Stimulated activated CD8-positive, alpha-beta memory T cell treated with anti-CD3 and anti-CD28 coated beads, Interleukin-7, amount 100 ng/mL, for 1 hour (primary cell): ENCODE measurements around the gene TAOK1.
"Not testable (repeated sequence)": the region's sequence is repeated elsewhere in the genome, so short reads cannot be mapped to it uniquely, and the experiment has no call there.

Experiments
- DNase-seq, 2 donors: peaks; one replicate each; pipeline ENCODE4 v3.0.0-alpha.2; 2020; ENCODE audit warnings: low read depth in 2 of 2

TAOK1 gene

GRCh38 chr17:29549177-29549923, 159.2 kb downstream of the TAOK1 start:
- no peak for DNase-seq

GRCh38 chr17:29555840-29556239, 165.7 kb downstream of the TAOK1 start:
- no peak for DNase-seq

GRCh38 chr17:29557085-29557738, 167.0 kb downstream of the TAOK1 start:
- DNase-seq: no peak

- DNase-seq: no peak
Measured at GRCh38 chr17:29557739-29558116, 167.6 kb downstream of the TAOK1 start.

- DNase-seq: not testable (repeated sequence)
Measured at GRCh38 chr17:29558139-29558538, 168.0 kb downstream of the TAOK1 start.

GRCh38 chr17:29559640-29560039, 169.5 kb downstream of the TAOK1 start:
- DNase-seq: no peak

- DNase-seq: no peak
Measured at GRCh38 chr17:29560316-29560715, 170.2 kb downstream of the TAOK1 start.

- DNase-seq: no peak
Measured at GRCh38 chr17:29561554-29562517, 171.7 kb downstream of the TAOK1 start.

GRCh38 chr17:29562615-29563014, 172.5 kb downstream of the TAOK1 start:
- DNase-seq: no peak

- DNase-seq: no peak
Measured at GRCh38 chr17:29563816-29564215, 173.7 kb downstream of the TAOK1 start.

GRCh38 chr17:29565643-29566472, 175.7 kb downstream of the TAOK1 start:
- no peak for DNase-seq

- peak in 1 of 2 donors; percentile 17 for DNase-seq
Measured at GRCh38 chr17:29566473-29567303, 176.5 kb downstream of the TAOK1 start, which contains the start of gene ABHD15. Gene ABHD15, minus strand, starts transcription at chr17:29567037. Its CDS starts 71 bp downstream, at chr17:29566966.

GRCh38 chr17:29567304-29567553, 177.1 kb downstream of the TAOK1 start:
- no peak for DNase-seq

- DNase-seq: peak; percentile 53 to 64
Measured at GRCh38 chr17:29567554-29568330, 177.6 kb downstream of the TAOK1 start.

- DNase-seq: peak; percentile 84 to 85
Measured at GRCh38 chr17:29568331-29569244, 178.4 kb downstream of the TAOK1 start, which contains the start of gene TP53I13. Gene TP53I13, plus strand, starts transcription at chr17:29568701. Its CDS starts 58 bp downstream, at chr17:29568759.

- no peak for DNase-seq
Measured at GRCh38 chr17:29569245-29569950, 179.2 kb downstream of the TAOK1 start.

GRCh38 chr17:29570521-29570920, 180.4 kb downstream of the TAOK1 start:
- no peak for DNase-seq

- no peak for DNase-seq
Measured at GRCh38 chr17:29571486-29571882, 181.3 kb downstream of the TAOK1 start.
